D341Med (cell line): Measurements from ENCODE around the gene RPUSD4.

Source experiments
- DNase-seq: peaks from one replicate; pipeline ENCODE4 v3.0.0; 2012; ENCODE audit warnings: low spot score

Gene RPUSD4

GRCh38 chr11:126182787-126183445, 28.5 kb downstream of the RPUSD4 start:
- DNase-seq = no peak

- DNase-seq = no peak
Observed at GRCh38 chr11:126181939-126182730, 29.3 kb downstream of the RPUSD4 start.

GRCh38 chr11:126176853-126177470, 34.5 kb downstream of the RPUSD4 start:
- DNase-seq = no peak

- DNase-seq = no peak
Observed at GRCh38 chr11:126175393-126175792, 36.1 kb downstream of the RPUSD4 start.

- DNase-seq = no peak
Observed at GRCh38 chr11:126174816-126175215, 36.6 kb downstream of the RPUSD4 start.

GRCh38 chr11:126173257-126173656, 38.2 kb downstream of the RPUSD4 start:
- DNase-seq = no peak

GRCh38 chr11:126172596-126173038, 38.8 kb downstream of the RPUSD4 start:
- DNase-seq = no peak

GRCh38 chr11:126169291-126169690, 42.2 kb downstream of the RPUSD4 start:
- DNase-seq = no peak

GRCh38 chr11:126167488-126167887, 44.0 kb downstream of the RPUSD4 start:
- no peak for DNase-seq

- no peak for DNase-seq
Observed at GRCh38 chr11:126166413-126166812, 45.0 kb downstream of the RPUSD4 start.

- no peak for DNase-seq
Observed at GRCh38 chr11:126165757-126166156, 45.7 kb downstream of the RPUSD4 start.

- DNase-seq = no peak
Observed at GRCh38 chr11:126165311-126165720, 46.1 kb downstream of the RPUSD4 start.

- no peak for DNase-seq
Observed at GRCh38 chr11:126164781-126165180, 46.7 kb downstream of the RPUSD4 start.

GRCh38 chr11:126163779-126164178, 47.7 kb downstream of the RPUSD4 start:
- DNase-seq = no peak

GRCh38 chr11:126163074-126163700, 48.3 kb downstream of the RPUSD4 start:
- no peak for DNase-seq

GRCh38 chr11:126162306-126163030, 49.0 kb downstream of the RPUSD4 start:
- DNase-seq = no peak

- no peak for DNase-seq
Observed at GRCh38 chr11:126161023-126161391, 50.4 kb downstream of the RPUSD4 start.

GRCh38 chr11:126160345-126161022, 51.0 kb downstream of the RPUSD4 start:
- DNase-seq = no peak

- DNase-seq = no peak
Observed at GRCh38 chr11:126159719-126160344, 51.6 kb downstream of the RPUSD4 start.

- DNase-seq = no peak
Observed at GRCh38 chr11:126158054-126158791, 53.2 kb downstream of the RPUSD4 start.
